GM18499 (cell line): ENCODE measurements around the gene ANTXR1.

Experiments
- ATAC-seq: cut with Tn5 transposase; IDR thresholded peaks from one replicate; pipeline ENCODE4 v1.9.1; 2021; ENCODE audit warnings: moderate number of reproducible peaks; ENCODE audit not compliant: insufficient read depth, unreplicated experiment

The ANTXR1 gene

GRCh38 chr2:69001879-69002278 lies 11.1 kb upstream of the ANTXR1 start:
- no peak for ATAC-seq

- ATAC-seq = no peak
These were observed 9.2 kb upstream of the ANTXR1 start for GRCh38 chr2:69003731-69004130.

DNA sequence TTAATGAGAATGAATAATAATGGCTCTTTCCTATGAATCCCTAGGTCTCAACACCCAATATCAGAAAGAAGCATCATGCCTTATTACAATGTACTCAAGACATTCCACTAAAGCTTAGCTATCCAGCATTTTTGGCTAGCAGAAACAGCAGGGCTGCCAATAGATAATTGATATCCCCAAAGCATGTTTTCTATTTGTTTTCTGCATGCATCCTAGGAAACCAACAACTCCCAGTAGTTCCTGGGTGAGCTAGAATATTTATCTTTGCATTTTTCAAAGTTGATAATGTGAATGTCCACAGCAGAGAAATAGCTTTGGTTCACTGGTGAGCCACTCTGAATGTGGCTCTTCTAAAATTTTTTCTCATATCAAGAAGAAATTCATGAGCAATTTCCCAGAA lies 5.8 kb upstream of the ANTXR1 start:
- no peak for ATAC-seq

DNA sequence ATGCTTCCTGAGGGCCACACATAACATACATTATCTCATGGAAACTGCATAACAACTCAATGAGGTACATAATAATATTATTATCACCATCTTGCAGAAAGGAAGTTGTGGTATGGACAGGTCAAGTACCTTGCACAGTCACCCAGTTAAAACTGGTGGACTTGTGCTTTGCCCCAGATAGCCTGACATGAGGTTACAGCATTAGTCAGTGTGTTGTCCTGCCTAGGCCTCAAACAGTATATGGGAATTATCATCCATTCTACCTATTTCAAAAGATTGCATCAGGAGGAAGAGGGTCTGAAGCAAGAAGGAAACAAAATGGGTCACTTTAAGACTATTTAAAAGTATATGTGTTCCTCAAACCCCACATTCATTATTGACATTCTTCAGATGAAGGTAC lies 5.4 kb upstream of the ANTXR1 start:
- no peak for ATAC-seq

DNA sequence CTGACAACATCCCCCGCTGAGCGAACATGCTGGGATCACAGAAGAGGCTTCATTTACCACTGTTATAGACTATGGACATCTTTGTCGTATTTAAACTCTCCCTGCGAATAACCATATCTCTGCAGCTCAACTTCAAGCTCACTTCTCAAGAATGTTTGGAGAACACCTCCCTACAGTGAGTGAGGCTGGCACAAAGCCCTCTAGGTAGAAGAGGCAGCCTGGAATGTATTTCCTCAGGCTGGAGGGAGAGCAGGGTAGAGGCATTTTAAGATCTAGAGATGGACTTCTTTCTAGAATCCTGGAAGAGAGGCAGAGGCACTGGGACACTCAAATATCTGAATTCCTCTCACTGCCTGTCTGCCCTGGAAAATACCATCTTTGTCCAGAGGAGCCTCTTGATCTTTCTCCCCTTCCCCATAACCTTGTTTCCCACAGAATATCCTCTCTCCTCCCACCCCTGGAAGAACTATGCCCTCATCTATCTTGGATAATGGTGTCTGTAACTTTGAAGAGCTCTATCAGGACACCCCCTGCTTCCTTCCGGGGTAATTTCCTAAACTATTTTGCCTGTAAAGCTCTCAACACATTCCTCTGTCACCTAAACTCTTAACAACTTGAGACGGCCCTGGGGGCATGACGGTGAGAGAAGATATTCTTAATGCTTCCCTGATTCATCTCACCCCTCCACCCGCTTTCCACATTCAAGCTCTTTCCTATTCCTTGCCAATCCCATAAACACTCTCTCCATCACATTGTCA lies 2.4 kb upstream of the ANTXR1 start:
- ATAC-seq = no peak

GRCh38 chr2:69011611-69012157 lies 1.3 kb upstream of the ANTXR1 start:
- no peak for ATAC-seq

DNA sequence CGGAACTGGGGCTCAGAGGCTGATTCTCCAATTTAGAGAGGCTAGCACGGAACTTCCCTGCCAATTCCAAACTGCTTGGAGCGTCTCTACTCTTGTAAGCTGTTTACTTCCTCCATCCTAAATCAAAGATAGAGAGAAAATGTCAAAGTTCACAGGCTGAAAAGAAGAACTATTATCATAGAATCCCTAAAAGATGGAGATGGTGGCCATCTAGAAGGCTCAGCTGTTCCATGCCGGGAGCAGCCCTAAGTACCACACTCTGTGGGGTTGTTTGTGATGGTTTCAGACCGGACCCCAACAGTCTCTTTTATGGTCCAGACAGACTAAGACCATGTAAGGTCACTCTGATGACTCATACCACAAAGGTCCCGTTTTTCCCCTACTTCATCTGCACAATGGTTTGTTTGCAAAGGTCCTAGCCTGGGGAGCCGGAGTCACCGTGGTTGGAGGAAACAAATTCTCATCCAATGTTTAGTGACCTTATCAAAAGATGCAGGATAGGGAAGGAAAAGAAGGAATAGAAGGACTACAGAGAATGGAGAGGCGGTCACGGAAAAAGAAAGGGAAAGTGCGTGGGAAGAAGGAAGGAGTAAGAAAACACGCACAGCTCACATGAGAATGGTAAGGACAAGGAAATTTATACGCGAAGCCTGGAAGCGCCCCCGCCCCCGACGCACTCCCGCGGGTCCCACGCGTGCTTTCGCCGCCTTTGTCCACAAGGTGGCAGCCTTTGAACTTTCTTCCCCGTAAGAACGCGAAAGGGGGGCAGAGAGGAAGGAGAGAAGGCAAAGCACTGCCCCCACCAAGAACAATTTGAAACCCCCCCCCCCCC lies 453 bp upstream of the ANTXR1 start:
- no peak for ATAC-seq

DNA sequence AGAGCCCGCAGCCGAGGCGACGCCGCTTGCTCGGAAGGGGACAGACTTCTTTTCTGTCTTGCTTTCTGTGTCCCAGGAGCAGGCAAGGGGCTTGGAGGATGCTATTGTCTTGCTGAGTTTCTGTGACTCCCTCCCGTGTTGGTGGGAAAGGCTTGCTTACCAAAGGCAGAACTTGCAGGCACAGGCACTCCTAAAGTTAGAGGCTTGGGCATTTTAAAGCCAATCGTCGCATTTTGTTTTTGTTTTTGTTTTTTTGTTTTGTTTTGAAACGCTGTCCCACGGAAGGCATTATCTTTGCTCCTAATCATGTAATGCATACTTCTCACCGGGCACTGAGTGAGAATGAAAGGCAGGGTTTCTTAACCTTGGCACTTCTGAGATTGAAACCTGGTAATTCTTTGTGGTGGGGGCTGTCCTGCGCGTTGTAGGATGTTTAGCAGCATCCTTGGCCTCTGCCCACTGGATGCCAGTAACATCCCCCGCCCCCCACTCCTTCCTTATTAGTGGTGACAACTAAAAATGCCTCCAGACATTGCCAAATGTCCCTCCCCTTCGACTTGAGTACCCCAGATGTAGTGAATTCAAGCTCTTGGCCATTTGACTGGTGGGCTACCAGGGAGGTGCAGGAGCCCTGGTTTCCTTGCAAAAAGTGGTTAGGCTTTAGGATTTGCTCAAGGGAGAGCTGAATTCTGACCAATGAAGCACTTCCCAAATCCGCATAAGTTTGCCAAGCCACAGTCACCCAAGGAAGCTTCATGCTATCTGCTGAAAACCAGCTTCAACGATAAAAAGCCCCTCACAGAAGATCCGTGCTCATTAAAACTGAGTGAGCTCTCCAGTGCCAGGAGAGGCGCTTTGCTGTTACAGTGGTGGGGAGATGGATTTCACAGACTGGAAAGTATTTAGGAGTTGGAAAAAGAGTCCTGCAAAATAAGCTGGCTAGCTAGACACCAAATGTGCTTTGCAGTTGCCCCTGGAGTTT lies 1.2 kb downstream of the ANTXR1 start:
- no peak for ATAC-seq

GRCh38 chr2:69017080-69017479 lies 4.1 kb downstream of the ANTXR1 start:
- ATAC-seq = no peak

- no peak for ATAC-seq
These were observed 4.9 kb downstream of the ANTXR1 start for GRCh38 chr2:69017835-69018234.

DNA sequence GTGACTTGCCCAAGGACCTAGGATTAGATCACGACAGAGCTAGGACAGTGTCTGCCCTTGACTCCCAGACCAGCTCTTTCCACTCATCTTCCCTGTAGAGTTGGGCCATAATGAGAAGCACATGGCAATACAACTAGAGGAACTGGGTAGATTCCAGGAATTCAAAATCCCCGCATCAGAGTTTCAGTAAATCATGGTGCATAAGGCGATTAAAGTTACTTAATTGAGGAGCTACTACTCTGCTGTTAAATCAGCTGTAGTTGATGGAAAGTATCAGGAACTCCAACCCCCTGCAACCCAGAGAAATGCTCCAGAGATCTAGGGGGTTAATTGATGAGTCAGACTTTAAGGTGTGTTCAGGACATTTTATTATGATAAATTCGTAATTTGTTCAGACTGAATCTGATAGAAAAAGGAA lies 5.7 kb downstream of the ANTXR1 start:
- ATAC-seq = no peak

DNA sequence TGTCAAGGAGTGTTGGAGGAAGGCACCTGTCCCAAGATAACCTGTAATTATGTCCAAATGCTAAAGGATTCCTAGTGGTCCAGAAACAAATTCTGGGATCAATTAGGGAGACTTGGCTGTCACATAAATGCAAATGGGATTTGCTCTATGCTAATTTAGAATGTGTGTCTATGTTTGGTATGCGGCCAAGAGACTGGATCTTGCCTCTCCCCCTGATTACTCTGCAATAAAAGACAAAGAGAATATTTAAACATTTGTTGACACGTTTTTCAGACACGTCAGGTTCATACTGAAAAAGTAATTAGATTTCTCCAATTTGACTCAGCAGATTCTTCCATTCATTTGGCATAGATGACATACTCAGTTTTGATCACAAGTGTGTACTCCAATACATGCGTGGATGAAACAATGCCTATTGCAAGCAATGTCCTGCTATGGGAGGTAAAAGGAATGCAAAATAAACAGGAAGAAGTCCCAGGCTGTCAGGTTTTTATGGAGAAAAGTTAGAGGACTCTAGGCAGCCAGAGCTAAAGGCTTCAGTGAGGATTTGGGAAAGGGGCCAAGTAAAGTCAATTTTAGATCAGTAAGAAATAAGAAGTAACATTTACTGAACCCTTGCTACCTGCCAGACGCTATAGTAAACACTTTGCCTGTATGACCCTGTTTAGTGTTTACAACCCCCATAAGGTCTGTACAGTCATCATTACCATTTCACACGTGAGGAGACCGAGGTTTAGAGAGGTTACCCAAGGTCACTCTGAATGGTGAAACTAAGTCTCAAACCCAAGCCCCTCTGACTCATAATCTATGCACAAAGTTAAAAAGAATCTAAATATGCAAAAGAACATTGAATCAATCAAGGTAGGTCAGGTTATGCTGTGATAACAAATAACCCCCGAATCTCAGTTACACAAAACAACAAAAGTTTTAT lies 7.8 kb downstream of the ANTXR1 start:
- ATAC-seq = no peak

- ATAC-seq = no peak
These were observed 8.7 kb downstream of the ANTXR1 start for GRCh38 chr2:69021727-69022126.

DNA sequence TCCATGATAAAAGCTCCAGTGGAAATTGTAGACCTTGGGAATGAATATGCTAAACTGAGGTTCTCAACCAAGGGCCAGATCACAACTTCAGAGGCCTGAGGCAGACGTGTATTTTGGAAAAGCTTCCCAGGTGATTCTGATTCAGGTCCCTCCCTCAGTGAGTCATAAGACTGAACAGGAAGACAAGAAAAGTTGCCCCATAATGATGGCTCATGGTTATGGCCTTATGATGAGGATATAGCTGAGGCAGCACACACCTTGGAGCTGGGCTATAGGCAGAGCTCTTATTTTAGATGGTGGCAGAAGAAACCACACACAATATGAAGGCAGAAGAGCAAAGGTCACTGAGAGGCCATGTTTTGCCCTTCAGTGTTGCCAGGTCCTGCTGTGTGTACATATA lies 9.6 kb downstream of the ANTXR1 start:
- ATAC-seq = no peak

DNA sequence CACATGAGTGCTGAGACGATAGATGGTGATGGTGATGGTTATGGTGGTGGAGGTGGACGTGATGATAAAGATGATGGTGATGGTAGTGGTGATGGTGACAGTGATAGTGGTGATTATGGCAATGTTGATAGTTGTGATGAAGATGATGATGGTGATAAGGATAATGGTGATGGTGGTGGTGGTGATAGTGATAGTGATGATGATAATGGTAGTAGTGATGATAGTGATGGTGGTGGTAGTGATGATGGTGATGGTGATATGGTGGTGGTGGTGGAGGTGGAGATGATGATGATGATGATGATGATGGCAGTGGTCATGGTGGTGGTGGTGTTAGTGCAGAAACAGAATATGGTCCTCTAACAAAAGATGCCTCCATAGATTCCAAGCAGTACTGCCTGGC lies 10.3 kb downstream of the ANTXR1 start:
- ATAC-seq = no peak

DNA sequence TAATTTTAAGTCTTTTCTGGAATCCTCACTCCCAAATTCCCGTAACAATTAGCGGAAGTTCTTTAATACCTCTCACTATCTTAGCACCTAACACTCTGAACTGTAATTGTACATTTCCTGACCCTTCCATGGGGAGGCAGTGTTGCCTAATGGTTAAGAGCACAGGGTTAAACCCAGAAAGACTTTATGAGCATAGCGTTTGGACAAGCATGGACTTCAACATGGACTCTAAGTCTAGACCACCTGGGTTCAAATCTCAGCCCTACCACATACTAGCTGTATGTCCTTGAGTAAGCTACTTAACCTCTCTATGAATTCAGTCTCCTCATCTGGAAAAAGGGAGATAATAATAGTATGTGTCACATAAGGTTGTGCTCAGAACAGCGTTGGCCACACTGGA lies 13.0 kb downstream of the ANTXR1 start:
- no peak for ATAC-seq

DNA sequence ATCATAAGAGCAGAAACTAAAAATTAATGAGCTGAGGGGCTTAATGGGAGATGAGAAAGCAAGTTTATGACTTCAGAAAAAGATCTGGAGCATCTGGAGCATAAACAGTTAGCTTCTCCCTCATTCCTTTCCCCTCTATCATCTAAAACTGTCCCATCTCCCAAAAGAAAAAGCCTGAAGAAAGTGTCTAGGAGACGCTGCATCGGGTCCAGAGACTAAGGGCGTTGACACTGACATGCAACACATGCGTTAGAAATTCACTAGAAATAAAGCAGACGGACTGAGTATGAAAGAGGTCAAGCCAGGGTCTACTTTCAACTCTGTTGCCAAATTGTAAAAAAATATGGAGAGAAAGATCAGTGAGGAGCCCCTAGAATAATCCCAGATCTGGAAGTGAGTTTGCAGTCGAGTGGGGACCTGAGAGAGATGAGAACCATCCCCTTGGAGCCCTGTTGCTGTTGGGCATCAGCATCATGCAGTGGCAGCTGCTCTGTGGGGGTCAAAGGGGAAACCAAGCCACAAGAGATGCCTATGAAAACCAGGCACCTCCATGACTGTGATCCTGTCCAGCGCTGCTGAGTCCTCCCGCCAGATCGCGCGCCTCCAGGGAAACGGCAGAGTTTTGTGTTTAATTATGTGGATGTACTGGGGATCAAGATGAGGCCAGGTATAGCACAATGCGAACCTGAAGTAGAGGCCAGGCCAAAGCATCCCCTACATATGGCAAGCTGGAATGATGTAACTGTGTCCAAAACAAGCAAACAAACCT lies 13.9 kb downstream of the ANTXR1 start:
- ATAC-seq = no peak

GRCh38 chr2:69030800-69031428 lies 17.9 kb downstream of the ANTXR1 start:
- ATAC-seq = no peak
